Mucosa of rectum (tissue), 2 donors: ENCODE measurements around the gene SNX24.

ENCODE experiments used
- H3K27ac ChIP-seq, 2 donors: one replicate each; pipeline ENCODE4 v1.7.0; 2013; ENCODE audit warnings: inconsistent platforms in 2 of 2, low read depth in 2 of 2, low read length in 2 of 2
- H3K27me3 ChIP-seq, 2 donors: one replicate each; pipeline ENCODE4 v1.7.0; 2013; ENCODE audit warnings: low read length in 2 of 2; ENCODE audit not compliant: control insufficient read depth in 2 of 2, insufficient read depth in 2 of 2
- H3K36me3 ChIP-seq, 2 donors: one replicate each; pipeline ENCODE4 v1.7.0; 2013; ENCODE audit warnings: low read length in 2 of 2; ENCODE audit not compliant: control insufficient read depth in 2 of 2, insufficient read depth in 2 of 2
- H3K4me1 ChIP-seq, 2 donors: one replicate each; pipeline ENCODE4 v1.7.0; 2013; ENCODE audit warnings: low read length in 2 of 2, mild to moderate bottlenecking in 1 of 2; ENCODE audit not compliant: control insufficient read depth in 2 of 2, insufficient read depth in 2 of 2
- H3K4me3 ChIP-seq, 2 donors: one replicate each; pipeline ENCODE4 v1.7.0; 2013; ENCODE audit warnings: low read length in 2 of 2
- H3K9ac ChIP-seq, 2 donors: one replicate each; pipeline ENCODE4 v1.7.0; 2013; ENCODE audit warnings: low read length in 2 of 2, low read depth in 1 of 2, mild to moderate bottlenecking in 1 of 2
- H3K9me3 ChIP-seq, 2 donors: one replicate each; pipeline ENCODE4 v1.7.0; 2013; ENCODE audit warnings: low read length in 2 of 2; ENCODE audit not compliant: control insufficient read depth in 2 of 2
- donor health status: healthy.
- donor health status: Normal muscosa, but diverticular disease.

SNX24 gene

DNA sequence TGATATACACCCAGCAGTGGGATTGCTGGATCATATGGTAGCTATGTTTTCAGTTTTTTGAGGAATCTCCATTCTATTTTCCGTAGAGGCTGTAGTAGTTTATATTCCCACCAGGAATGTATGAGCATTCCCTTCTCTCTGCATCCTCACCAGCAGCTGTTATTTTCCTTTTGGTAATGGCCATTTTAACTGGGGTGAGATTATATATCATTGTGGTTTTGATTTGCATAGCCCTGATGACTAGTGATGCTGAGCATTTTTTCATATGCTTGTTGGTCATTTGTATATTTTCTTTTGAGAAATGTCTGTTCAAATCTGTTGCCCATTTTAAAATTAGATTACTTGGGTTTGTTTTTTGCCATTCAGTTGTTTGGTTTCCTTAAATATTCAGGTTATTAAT is 202.3 kb downstream of the SNX24 start:
- Histone ChIP-seq H3K9ac (no peak overlapping the region), H3K4me3 (no peak overlapping the region), H3K27ac (no peak overlapping the region), H3K9me3 (peaks cover 0 to 2% of the 10 kb centered on the region in 2 donors), H3K4me1 (no peaks in the 10 kb centered on the region), H3K36me3 (no peaks in the 10 kb centered on the region), H3K27me3 (peaks cover 2 to 3% of the 10 kb centered on the region in 2 donors)

DNA sequence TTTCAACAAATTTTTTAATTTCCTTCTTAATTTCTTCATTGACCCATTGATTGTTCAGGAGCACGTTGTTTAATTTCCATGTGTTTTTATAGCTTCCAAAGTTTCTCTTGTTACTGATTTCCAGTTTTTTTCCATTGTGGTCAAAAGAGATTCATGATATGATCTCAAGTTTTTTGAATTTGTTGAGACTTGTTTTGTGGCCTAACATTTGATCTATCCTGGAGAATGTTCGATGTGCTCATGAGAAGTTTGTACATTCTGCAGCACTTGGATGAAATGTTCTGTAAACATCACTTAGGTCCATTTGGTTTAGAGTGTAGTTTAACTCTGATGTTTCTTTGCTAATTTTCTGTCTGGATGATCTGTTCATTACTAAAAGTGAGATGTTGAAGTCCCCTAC is 205.8 kb downstream of the SNX24 start:
- Histone ChIP-seq H3K4me3 (no peak overlapping the region), H3K36me3 (no peaks in the 10 kb centered on the region), H3K27ac (no peak overlapping the region), H3K4me1 (no peaks in the 10 kb centered on the region), H3K9me3 (peaks cover 0 to 2% of the 10 kb centered on the region in 2 donors), H3K9ac (no peak overlapping the region), H3K27me3 (peaks cover 2 to 3% of the 10 kb centered on the region in 2 donors)
